ENCODE data around the gene COL25A1. TPM values are rescaled to one million over a fixed set of nuclear protein-coding genes. Genes with fewer than 3 reads are reported as not detected.

Gene COL25A1
- total and polyA plus RNA-seq, 2 experiments from 2014 or later = 0.25 TPM; not detected in 1

GRCh38 chr4:109327641-109328040 lies 25.2 kb upstream of the COL25A1 start:
- no peaks in the 10 kb centered on the region for H4K20me1 ChIP-seq (ENCODE audit: insufficient read depth)
- H3K27ac ChIP-seq = no peak overlapping the region
- H3K9me3 ChIP-seq (ENCODE audit: low read depth) = no peaks in the 10 kb centered on the region
- no peak overlapping the region for H3K4me2 ChIP-seq (ENCODE audit: unreplicated experiment)
- H3K9me2 ChIP-seq (ENCODE audit: insufficient read depth) = no peaks in the 10 kb centered on the region
- H2AFZ ChIP-seq = no peak overlapping the region
- H3K79me2 ChIP-seq (ENCODE audit: insufficient read depth) = no peaks in the 10 kb centered on the region
- H3K36me3 ChIP-seq (ENCODE audit: low read depth) = no peaks in the 10 kb centered on the region
- no peak overlapping the region for H3K9ac ChIP-seq
- H3K4me1 ChIP-seq (ENCODE audit: insufficient read depth) = no peaks in the 10 kb centered on the region
- no peaks in the 10 kb centered on the region for H3K27me3 ChIP-seq (replicated peaks; ENCODE audit: insufficient read depth)
- no peaks in the 10 kb centered on the region for H3F3A ChIP-seq (ENCODE audit: insufficient read depth)
- in situ Hi-C loops (cut with MboI) = no loop called here
- TF ChIP-seq EZH2 (IDR thresholded peaks at IDR 0.05; ENCODE audit: insufficient read depth, poor library complexity, severe bottlenecking) (no peak), EZH2phosphoT487 (IDR thresholded peaks at IDR 0.05; ENCODE audit: insufficient read depth, low read depth) (no peak)
- 63 to 74% methylated on average over 2 of the region's 2 CpGs for WGBS, 2 experiments (ENCODE audit: low coverage in 1 of 2, low lambda C conversion rate in 2 of 2, missing lambda C conversion rate in 2 of 2)
- DNase-seq = no peak
- no peak overlapping the region for H3K4me3 ChIP-seq

GRCh38 chr4:109325698-109326097 lies 23.2 kb upstream of the COL25A1 start:
- TF ChIP-seq EZH2phosphoT487 (IDR thresholded peaks at IDR 0.05; ENCODE audit: insufficient read depth, low read depth) (no peak), EZH2 (IDR thresholded peaks at IDR 0.05; ENCODE audit: insufficient read depth, poor library complexity, severe bottlenecking) (no peak)
- no peaks in the 10 kb centered on the region for H3K79me2 ChIP-seq (ENCODE audit: insufficient read depth)
- no peak overlapping the region for H3K9ac ChIP-seq
- no peak overlapping the region for H3K27ac ChIP-seq
- no peaks in the 10 kb centered on the region for H3K36me3 ChIP-seq (ENCODE audit: low read depth)
- no peak overlapping the region for H2AFZ ChIP-seq
- no peaks in the 10 kb centered on the region for H3K4me1 ChIP-seq (ENCODE audit: insufficient read depth)
- H3K9me2 ChIP-seq (ENCODE audit: insufficient read depth) = no peaks in the 10 kb centered on the region
- H3F3A ChIP-seq (ENCODE audit: insufficient read depth) = no peaks in the 10 kb centered on the region
- H3K4me3 ChIP-seq = no peak overlapping the region
- H3K4me2 ChIP-seq (ENCODE audit: unreplicated experiment) = no peak overlapping the region
- no peaks in the 10 kb centered on the region for H3K27me3 ChIP-seq (replicated peaks; ENCODE audit: insufficient read depth)
- 38 to 43% methylated on average over 2 of the region's 2 CpGs for WGBS, 2 experiments (ENCODE audit: low coverage in 1 of 2, low lambda C conversion rate in 2 of 2, missing lambda C conversion rate in 2 of 2)
- H3K9me3 ChIP-seq (ENCODE audit: low read depth) = no peaks in the 10 kb centered on the region
- no peak for DNase-seq
- in situ Hi-C loops (cut with MboI) = no loop called here
- H4K20me1 ChIP-seq (ENCODE audit: insufficient read depth) = no peaks in the 10 kb centered on the region

GRCh38 chr4:109323348-109323747 lies 20.9 kb upstream of the COL25A1 start:
- no peak overlapping the region for H3K4me2 ChIP-seq (ENCODE audit: unreplicated experiment)
- no peaks in the 10 kb centered on the region for H3K9me2 ChIP-seq (ENCODE audit: insufficient read depth)
- H3K4me1 ChIP-seq (ENCODE audit: insufficient read depth) = no peaks in the 10 kb centered on the region
- TF ChIP-seq EZH2 (IDR thresholded peaks at IDR 0.05; ENCODE audit: insufficient read depth, poor library complexity, severe bottlenecking) (no peak), EZH2phosphoT487 (IDR thresholded peaks at IDR 0.05; ENCODE audit: insufficient read depth, low read depth) (no peak)
- no peak overlapping the region for H3K9ac ChIP-seq
- H3K4me3 ChIP-seq = no peak overlapping the region
- H2AFZ ChIP-seq = no peak overlapping the region
- no peak for DNase-seq
- in situ Hi-C loops (cut with MboI) = no loop called here
- H3K9me3 ChIP-seq (ENCODE audit: low read depth) = no peaks in the 10 kb centered on the region
- no peaks in the 10 kb centered on the region; the same call in 1 of the 2 replicates for H3K27me3 ChIP-seq (replicated peaks; ENCODE audit: insufficient read depth)
- no peaks in the 10 kb centered on the region for H3K36me3 ChIP-seq (ENCODE audit: low read depth)
- H4K20me1 ChIP-seq (ENCODE audit: insufficient read depth) = no peaks in the 10 kb centered on the region
- H3K79me2 ChIP-seq (ENCODE audit: insufficient read depth) = no peaks in the 10 kb centered on the region
- no peak overlapping the region for H3K27ac ChIP-seq
- no peaks in the 10 kb centered on the region for H3F3A ChIP-seq (ENCODE audit: insufficient read depth)

GRCh38 chr4:109321232-109321631 lies 18.8 kb upstream of the COL25A1 start:
- no peak overlapping the region for H3K4me3 ChIP-seq
- no peaks in the 10 kb centered on the region for H3K36me3 ChIP-seq (ENCODE audit: low read depth)
- H2AFZ ChIP-seq = no peak overlapping the region
- WGBS, 2 experiments (ENCODE audit: low coverage in 1 of 2, low lambda C conversion rate in 2 of 2, missing lambda C conversion rate in 2 of 2) = 52 to 56% methylated on average over 1 of the region's 1 CpG
- TF ChIP-seq EZH2 (IDR thresholded peaks at IDR 0.05; ENCODE audit: insufficient read depth, poor library complexity, severe bottlenecking) = no peak
- no peak for TF ChIP-seq EZH2phosphoT487 (IDR thresholded peaks at IDR 0.05; ENCODE audit: insufficient read depth, low read depth)
- H3K27ac ChIP-seq = no peak overlapping the region
- no peaks in the 10 kb centered on the region for H3K4me1 ChIP-seq (ENCODE audit: insufficient read depth)
- no peak for DNase-seq
- H3K9me3 ChIP-seq (ENCODE audit: low read depth) = no peaks in the 10 kb centered on the region
- no peak overlapping the region for H3K4me2 ChIP-seq (ENCODE audit: unreplicated experiment)
- H3F3A ChIP-seq (ENCODE audit: insufficient read depth) = no peaks in the 10 kb centered on the region
- no peaks in the 10 kb centered on the region for H4K20me1 ChIP-seq (ENCODE audit: insufficient read depth)
- no peaks in the 10 kb centered on the region for H3K79me2 ChIP-seq (ENCODE audit: insufficient read depth)
- no peaks in the 10 kb centered on the region for H3K9me2 ChIP-seq (ENCODE audit: insufficient read depth)
- no peaks in the 10 kb centered on the region; the same call in 1 of the 2 replicates for H3K27me3 ChIP-seq (replicated peaks; ENCODE audit: insufficient read depth)
- in situ Hi-C loops (cut with MboI) = no loop called here
- H3K9ac ChIP-seq = no peak overlapping the region

- H3K27ac ChIP-seq = no peak overlapping the region
- in situ Hi-C loops (cut with MboI) = no loop called here
- H3K9me2 ChIP-seq (ENCODE audit: insufficient read depth) = no peaks in the 10 kb centered on the region
- no peaks in the 10 kb centered on the region; the same call in 1 of the 2 replicates for H3K27me3 ChIP-seq (replicated peaks; ENCODE audit: insufficient read depth)
- no peak overlapping the region for H3K4me3 ChIP-seq
- TF ChIP-seq EZH2phosphoT487 (IDR thresholded peaks at IDR 0.05; ENCODE audit: insufficient read depth, low read depth) (no peak), EZH2 (IDR thresholded peaks at IDR 0.05; ENCODE audit: insufficient read depth, poor library complexity, severe bottlenecking) (no peak)
- no peak overlapping the region for H2AFZ ChIP-seq
- no peaks in the 10 kb centered on the region for H3K36me3 ChIP-seq (ENCODE audit: low read depth)
- DNase-seq = no peak
- no peak overlapping the region for H3K9ac ChIP-seq
- no peaks in the 10 kb centered on the region for H3K4me1 ChIP-seq (ENCODE audit: insufficient read depth)
- no peaks in the 10 kb centered on the region for H3K79me2 ChIP-seq (ENCODE audit: insufficient read depth)
- H3K9me3 ChIP-seq (ENCODE audit: low read depth) = no peaks in the 10 kb centered on the region
- H3K4me2 ChIP-seq (ENCODE audit: unreplicated experiment) = no peak overlapping the region
- no peaks in the 10 kb centered on the region for H3F3A ChIP-seq (ENCODE audit: insufficient read depth)
- H4K20me1 ChIP-seq (ENCODE audit: insufficient read depth) = no peaks in the 10 kb centered on the region
- 46 to 54% methylated on average over 2 of the region's 2 CpGs for WGBS, 2 experiments (ENCODE audit: low coverage in 1 of 2, low lambda C conversion rate in 2 of 2, missing lambda C conversion rate in 2 of 2)
Observed at GRCh38 chr4:109319684-109320083, 17.2 kb upstream of the COL25A1 start.
